ENCODE measurements around the gene BIVM.

The BIVM gene

GRCh38 chr13:102781591-102781990, 17.3 kb upstream of the BIVM start:
- Histone ChIP-seq H3K27me3 (replicated peaks; ENCODE audit: control insufficient read depth, insufficient read depth, low read length, poor library complexity, severe bottlenecking) (no peaks in the 10 kb centered on the region), H3K4me1 (ENCODE audit: control insufficient read depth, insufficient read depth, low read length, poor library complexity, severe bottlenecking) (peaks cover 16% of the 10 kb centered on the region), H3K36me3 (ENCODE audit: control insufficient read depth, insufficient read depth, low read length) (no peaks in the 10 kb centered on the region), H3K27ac (ENCODE audit: insufficient read depth, low read length, poor library complexity, severe bottlenecking) (no peak overlapping the region), H3K4me3 (ENCODE audit: insufficient read depth, low read depth, low read length, poor library complexity, severe bottlenecking) (no peak overlapping the region), H3K9me3 (ENCODE audit: control insufficient read depth, low read length) (no peaks in the 10 kb centered on the region)
- no peak for DNase-seq

GRCh38 chr13:102784483-102784882, 14.4 kb upstream of the BIVM start:
- H3K36me3 ChIP-seq (ENCODE audit: control insufficient read depth, insufficient read depth, low read length), result no peaks in the 10 kb centered on the region
- no peak for DNase-seq
- H3K9me3 ChIP-seq (ENCODE audit: control insufficient read depth, low read length), result no peaks in the 10 kb centered on the region

GRCh38 chr13:102788683-102789082, 10.2 kb upstream of the BIVM start:
- H3K4me1 ChIP-seq (ENCODE audit: control insufficient read depth, insufficient read depth, low read length, poor library complexity, severe bottlenecking), result no peaks in the 10 kb centered on the region
- H3K27ac ChIP-seq (ENCODE audit: insufficient read depth, low read length, poor library complexity, severe bottlenecking), result no peak overlapping the region
- DNase-seq, result no peak
- no peaks in the 10 kb centered on the region for H3K36me3 ChIP-seq (ENCODE audit: control insufficient read depth, insufficient read depth, low read length)
- H3K27me3 ChIP-seq (replicated peaks; ENCODE audit: control insufficient read depth, insufficient read depth, low read length, poor library complexity, severe bottlenecking), result no peaks in the 10 kb centered on the region
- no peak overlapping the region for H3K4me3 ChIP-seq (ENCODE audit: insufficient read depth, low read depth, low read length, poor library complexity, severe bottlenecking)
- no peaks in the 10 kb centered on the region for H3K9me3 ChIP-seq (ENCODE audit: control insufficient read depth, low read length)

More at GRCh38 chr13:102784483-102784882, 14.4 kb upstream of the BIVM start:
- Histone ChIP-seq H3K4me1 (ENCODE audit: control insufficient read depth, insufficient read depth, low read length, poor library complexity, severe bottlenecking) (peaks cover 7% of the 10 kb centered on the region), H3K27me3 (replicated peaks; ENCODE audit: control insufficient read depth, insufficient read depth, low read length, poor library complexity, severe bottlenecking) (no peaks in the 10 kb centered on the region), H3K4me3 (ENCODE audit: insufficient read depth, low read depth, low read length, poor library complexity, severe bottlenecking) (no peak overlapping the region), H3K27ac (ENCODE audit: insufficient read depth, low read length, poor library complexity, severe bottlenecking) (no peak overlapping the region)

- no peaks in the 10 kb centered on the region for H3K36me3 ChIP-seq (ENCODE audit: control insufficient read depth, insufficient read depth, low read length)
- H3K4me3 ChIP-seq (ENCODE audit: insufficient read depth, low read depth, low read length, poor library complexity, severe bottlenecking), result no peak overlapping the region
- no peaks in the 10 kb centered on the region for H3K4me1 ChIP-seq (ENCODE audit: control insufficient read depth, insufficient read depth, low read length, poor library complexity, severe bottlenecking)
These were observed 6.5 kb upstream of the BIVM start for GRCh38 chr13:102792396-102792795.

GRCh38 chr13:102793611-102794355, 5.1 kb upstream of the BIVM start:
- DNase-seq, result no peak
- H3K4me3 ChIP-seq (ENCODE audit: insufficient read depth, low read depth, low read length, poor library complexity, severe bottlenecking), result no peak overlapping the region
- H3K27ac ChIP-seq (ENCODE audit: insufficient read depth, low read length, poor library complexity, severe bottlenecking), result no peak overlapping the region
- no peaks in the 10 kb centered on the region for H3K9me3 ChIP-seq (ENCODE audit: control insufficient read depth, low read length)
- H3K36me3 ChIP-seq (ENCODE audit: control insufficient read depth, insufficient read depth, low read length), result no peaks in the 10 kb centered on the region
- H3K27me3 ChIP-seq (replicated peaks; ENCODE audit: control insufficient read depth, insufficient read depth, low read length, poor library complexity, severe bottlenecking), result no peaks in the 10 kb centered on the region
- H3K4me1 ChIP-seq (ENCODE audit: control insufficient read depth, insufficient read depth, low read length, poor library complexity, severe bottlenecking), result peaks cover 3% of the 10 kb centered on the region

More at GRCh38 chr13:102792396-102792795, 6.5 kb upstream of the BIVM start:
- no peak for DNase-seq
- Histone ChIP-seq H3K9me3 (ENCODE audit: control insufficient read depth, low read length) (no peaks in the 10 kb centered on the region), H3K27me3 (replicated peaks; ENCODE audit: control insufficient read depth, insufficient read depth, low read length, poor library complexity, severe bottlenecking) (no peaks in the 10 kb centered on the region), H3K27ac (ENCODE audit: insufficient read depth, low read length, poor library complexity, severe bottlenecking) (no peak overlapping the region)

GRCh38 chr13:102799426-102800144, 666 bp downstream of the BIVM start:
- Histone ChIP-seq H3K4me3 (ENCODE audit: insufficient read depth, low read depth, low read length, poor library complexity, severe bottlenecking) (peak overlapping the region; percentile 67), H3K4me1 (ENCODE audit: control insufficient read depth, insufficient read depth, low read length, poor library complexity, severe bottlenecking) (peaks cover 14% of the 10 kb centered on the region), H3K9me3 (ENCODE audit: control insufficient read depth, low read length) (no peaks in the 10 kb centered on the region), H3K27ac (ENCODE audit: insufficient read depth, low read length, poor library complexity, severe bottlenecking) (peak overlapping the region; percentile 24), H3K27me3 (replicated peaks; ENCODE audit: control insufficient read depth, insufficient read depth, low read length, poor library complexity, severe bottlenecking) (no peaks in the 10 kb centered on the region), H3K36me3 (ENCODE audit: control insufficient read depth, insufficient read depth, low read length) (no peaks in the 10 kb centered on the region)
- DNase-seq, result no peak

- Histone ChIP-seq H3K36me3 (ENCODE audit: control insufficient read depth, insufficient read depth, low read length) (no peaks in the 10 kb centered on the region), H3K4me1 (ENCODE audit: control insufficient read depth, insufficient read depth, low read length, poor library complexity, severe bottlenecking) (peaks cover 14% of the 10 kb centered on the region), H3K4me3 (ENCODE audit: insufficient read depth, low read depth, low read length, poor library complexity, severe bottlenecking) (peak overlapping the region; percentile 67), H3K27ac (ENCODE audit: insufficient read depth, low read length, poor library complexity, severe bottlenecking) (peak overlapping the region; percentile 24), H3K9me3 (ENCODE audit: control insufficient read depth, low read length) (no peaks in the 10 kb centered on the region), H3K27me3 (replicated peaks; ENCODE audit: control insufficient read depth, insufficient read depth, low read length, poor library complexity, severe bottlenecking) (no peaks in the 10 kb centered on the region)
- peak; percentile 65 to 74 (median 72) for DNase-seq
These were observed 1.5 kb downstream of the BIVM start for GRCh38 chr13:102800145-102801041.

- no peaks in the 10 kb centered on the region for H3K9me3 ChIP-seq (ENCODE audit: control insufficient read depth, low read length)
- H3K27me3 ChIP-seq (replicated peaks; ENCODE audit: control insufficient read depth, insufficient read depth, low read length, poor library complexity, severe bottlenecking), result no peaks in the 10 kb centered on the region
- H3K36me3 ChIP-seq (ENCODE audit: control insufficient read depth, insufficient read depth, low read length), result no peaks in the 10 kb centered on the region
- DNase-seq, result no peak
- H3K4me3 ChIP-seq (ENCODE audit: insufficient read depth, low read depth, low read length, poor library complexity, severe bottlenecking), result no peak overlapping the region
- H3K4me1 ChIP-seq (ENCODE audit: control insufficient read depth, insufficient read depth, low read length, poor library complexity, severe bottlenecking), result peaks cover 3% of the 10 kb centered on the region
- H3K27ac ChIP-seq (ENCODE audit: insufficient read depth, low read length, poor library complexity, severe bottlenecking), result no peak overlapping the region
These were observed 6.8 kb downstream of the BIVM start for GRCh38 chr13:102805680-102806079.

- Histone ChIP-seq H3K4me1 (ENCODE audit: control insufficient read depth, insufficient read depth, low read length, poor library complexity, severe bottlenecking) (no peaks in the 10 kb centered on the region), H3K27me3 (replicated peaks; ENCODE audit: control insufficient read depth, insufficient read depth, low read length, poor library complexity, severe bottlenecking) (no peaks in the 10 kb centered on the region), H3K27ac (ENCODE audit: insufficient read depth, low read length, poor library complexity, severe bottlenecking) (no peak overlapping the region), H3K9me3 (ENCODE audit: control insufficient read depth, low read length) (no peaks in the 10 kb centered on the region), H3K4me3 (ENCODE audit: insufficient read depth, low read depth, low read length, poor library complexity, severe bottlenecking) (no peak overlapping the region), H3K36me3 (ENCODE audit: control insufficient read depth, insufficient read depth, low read length) (no peaks in the 10 kb centered on the region)
- no peak for DNase-seq
These were observed 8.8 kb downstream of the BIVM start for GRCh38 chr13:102807699-102808098.

Data from effector memory CD4-positive, alpha-beta T cell (primary cell).